H1 (cell line): ENCODE measurements around the gene RBM18. TPM values are rescaled to one million over a fixed set of nuclear protein-coding genes. Genes with fewer than 3 reads are reported as not detected.

Experiments
- CTCF ChIA-PET: fragments of 300-600 bp; sonication (Branson Sonifier 250); formaldehyde crosslinking; loops from one replicate; lab custom pipeline; 2021; ENCODE audit not compliant: partially characterized antibody; lab: Charles Lee
- POLR2A ChIA-PET: fragments of 300-600 bp; sonication (Branson Sonifier 250); formaldehyde crosslinking; loops from one replicate; lab custom pipeline; 2021; ENCODE audit warnings: inconsistent platforms; ENCODE audit not compliant: partially characterized antibody; lab: Charles Lee
- DNase-seq, 2 experiments: peaks; one replicate each; pipeline versions ENCODE4 v3.0.0 to v3.0.0-alpha.2; 2010 to 2022; ENCODE audit warnings: low spot score in 2 of 2, low read depth in 1 of 2, mixed read lengths in 1 of 2
- FAIRE-seq: peaks from 2 replicates; lab custom pipeline; 2011; peaks lifted over from hg19 to GRCh38; lab: Jason Lieb, UNC
- H2AFZ ChIP-seq: 2 replicates; pipeline ENCODE4 v1.8.1; 2012; ENCODE audit warnings: low read length, inconsistent platforms
- H2AK5ac ChIP-seq: 2 replicates; pipeline ENCODE4 v1.6.1; 2013; ENCODE audit warnings: low read depth, low read length
- H2BK120ac ChIP-seq: replicated peaks from 2 replicates; pipeline ENCODE3; 2013; ENCODE audit warnings: low read depth, low read length, inconsistent platforms
- H2BK12ac ChIP-seq: 2 replicates; pipeline ENCODE4 v1.6.1; 2013; ENCODE audit warnings: low read depth, low read length
- H2BK15ac ChIP-seq: 2 replicates; pipeline ENCODE4 v1.6.1; 2013; ENCODE audit warnings: low read length
- H2BK20ac ChIP-seq: 2 replicates; pipeline ENCODE4 v1.6.1; 2013; ENCODE audit warnings: low read length
- H2BK5ac ChIP-seq: 2 replicates; pipeline ENCODE4 v1.6.1; 2013; ENCODE audit warnings: low read depth, low read length
- H3K14ac ChIP-seq: 2 replicates; pipeline ENCODE4 v1.6.1; 2013; ENCODE audit warnings: inconsistent platforms; ENCODE audit not compliant: insufficient read length
- H3K18ac ChIP-seq: 2 replicates; pipeline ENCODE4 v1.6.1; 2013; ENCODE audit warnings: low read length; ENCODE audit errors: extremely low read depth
- H3K23ac ChIP-seq: 2 replicates; pipeline ENCODE4 v1.6.1; 2013; ENCODE audit warnings: inconsistent platforms; ENCODE audit not compliant: insufficient read length
- H3K23me2 ChIP-seq: 2 replicates; pipeline ENCODE4 v1.6.1; 2013; ENCODE audit warnings: low read depth, low read length
- H3K27ac ChIP-seq: 2 replicates; pipeline ENCODE4 v1.6.1; 2011; ENCODE audit warnings: low read depth, low read length, inconsistent platforms
- H3K27me3 ChIP-seq, 4 experiments: replicated peaks in 1 of 4; 1 replicate in 1 of 4; 2 replicates in 3 of 4; pipeline versions ENCODE4 v1.6.1 to v1.8.1; 2011 to 2013; ENCODE audit warnings: low read length in 3 of 4, mild to moderate bottlenecking in 3 of 4, inconsistent platforms in 2 of 4, mixed read lengths in 2 of 4, moderate library complexity in 1 of 4; ENCODE audit not compliant: control insufficient read depth in 3 of 4, insufficient read depth in 3 of 4; ENCODE audit errors: extremely low read depth in 1 of 4
- H3K36me3 ChIP-seq, 4 experiments: 2 replicates each; pipeline versions ENCODE4 v1.6.1 to v1.8.1; 2011 to 2013; ENCODE audit warnings: mild to moderate bottlenecking in 4 of 4, low read length in 3 of 4, moderate library complexity in 2 of 4, control low read depth in 1 of 4, inconsistent platforms in 1 of 4; ENCODE audit not compliant: insufficient read depth in 4 of 4, control insufficient read depth in 2 of 4
- H3K4ac ChIP-seq: replicated peaks from 2 replicates; pipeline ENCODE3; 2013; ENCODE audit warnings: low read length, low read depth, mixed read lengths, inconsistent platforms; ENCODE audit not compliant: insufficient read length
- H3K4me1 ChIP-seq, 4 experiments: replicated peaks in 1 of 4; 1 replicate in 1 of 4; 2 replicates in 3 of 4; pipeline versions ENCODE4 v1.6.1 to v1.8.1; 2011 to 2013; ENCODE audit warnings: low read length in 3 of 4, inconsistent platforms in 2 of 4, mixed read lengths in 1 of 4; ENCODE audit not compliant: insufficient read depth in 4 of 4, control insufficient read depth in 3 of 4
- H3K4me2 ChIP-seq, 2 experiments: 2 replicates each; pipeline versions ENCODE4 v1.6.1 to v1.8.1; 2011 to 2013; ENCODE audit warnings: low read depth in 2 of 2, low read length in 2 of 2, control low read depth in 1 of 2, inconsistent platforms in 1 of 2, mild to moderate bottlenecking in 1 of 2; ENCODE audit not compliant: insufficient read depth in 1 of 2
- H3K4me3 ChIP-seq, 4 experiments: fragments of 200-600, 300-600 bp in 1 of 4; sonication (generic), shearing (Covaris generic), sonication (Bioruptor Twin) in 1 of 4; 2 replicates each; pipeline versions ENCODE4 v1.5.1 to v1.8.1; 2011 to 2016; ENCODE audit warnings: low read length in 4 of 4, low read depth in 3 of 4, control low read depth in 2 of 4, inconsistent platforms in 2 of 4, mild to moderate bottlenecking in 2 of 4, mixed read lengths in 1 of 4, moderate library complexity in 1 of 4; ENCODE audit not compliant: insufficient read depth in 2 of 4; ENCODE audit errors: extremely low read depth in 1 of 4
- H3K56ac ChIP-seq: replicated peaks from 2 replicates; pipeline ENCODE3; 2013; ENCODE audit warnings: low read depth, mild to moderate bottlenecking, mixed read lengths, low read length, inconsistent platforms; ENCODE audit not compliant: insufficient read length
- H3K79me1 ChIP-seq: 2 replicates; pipeline ENCODE4 v1.6.1; 2013; ENCODE audit warnings: low read depth, low read length, control low read depth
- H3K79me2 ChIP-seq, 2 experiments: 2 replicates each; pipeline versions ENCODE4 v1.6.1 to v1.8.1; 2012 to 2013; ENCODE audit warnings: low read length in 2 of 2, mild to moderate bottlenecking in 2 of 2, inconsistent platforms in 1 of 2; ENCODE audit not compliant: insufficient read depth in 2 of 2, control insufficient read depth in 1 of 2
- H3K9ac ChIP-seq, 4 experiments: replicated peaks in 1 of 4; 1 replicate in 1 of 4; 2 replicates in 3 of 4; pipeline versions ENCODE4 v1.6.1 to v1.8.1; 2011 to 2013; ENCODE audit warnings: low read depth in 3 of 4, low read length in 3 of 4, control low read depth in 2 of 4, mild to moderate bottlenecking in 2 of 4, moderate library complexity in 2 of 4, inconsistent platforms in 1 of 4; ENCODE audit errors: extremely low read depth in 1 of 4
- H3K9me3 ChIP-seq, 2 experiments: 2 replicates each; pipeline versions ENCODE4 v1.6.1 to v1.8.1; 2012 to 2013; ENCODE audit warnings: mild to moderate bottlenecking in 2 of 2, moderate library complexity in 2 of 2, control low read depth in 1 of 2, inconsistent platforms in 1 of 2, low read depth in 1 of 2, low read length in 1 of 2, mixed read lengths in 1 of 2; ENCODE audit not compliant: insufficient read depth in 2 of 2
- H4K20me1 ChIP-seq, 2 experiments: replicated peaks in 1 of 2; 2 replicates each; pipeline versions ENCODE3 to v1.8.1; 2011 to 2013; ENCODE audit warnings: inconsistent platforms in 2 of 2, low read length in 2 of 2, mild to moderate bottlenecking in 1 of 2; ENCODE audit not compliant: insufficient read depth in 2 of 2, control insufficient read depth in 1 of 2
- H4K5ac ChIP-seq: 2 replicates; pipeline ENCODE4 v1.6.1; 2013; ENCODE audit warnings: low read length, low read depth, mixed read lengths, inconsistent platforms; ENCODE audit not compliant: insufficient read length
- H4K8ac ChIP-seq: 2 replicates; pipeline ENCODE4 v1.8.0; 2013; ENCODE audit warnings: mild to moderate bottlenecking, moderate library complexity, low read length, inconsistent platforms; ENCODE audit not compliant: insufficient read depth; ENCODE audit errors: extremely low read depth
- H4K91ac ChIP-seq: replicated peaks from 2 replicates; pipeline ENCODE3; 2013; ENCODE audit warnings: low read length, mixed read lengths, inconsistent platforms; ENCODE audit not compliant: insufficient read length
- E2F6 ChIP-seq: IDR thresholded peaks from 2 replicates; pipeline ENCODE4 v1.6.1; 2012; ENCODE audit warnings: inconsistent platforms
- EP300 ChIP-seq, 2 experiments: IDR thresholded peaks; 1 replicate in 1 of 2; 2 replicates in 1 of 2; pipeline ENCODE4 v1.6.1; 2011 to 2012; ENCODE audit warnings: low read depth in 2 of 2, low read length in 2 of 2, mild to moderate bottlenecking in 2 of 2, borderline replicate concordance in 1 of 2, inconsistent platforms in 1 of 2, moderate library complexity in 1 of 2
- JUND ChIP-seq: IDR thresholded peaks from 2 replicates; pipeline ENCODE4 v1.6.1; 2011; ENCODE audit warnings: mild to moderate bottlenecking, improper control_type of control experiment, low read length
- PHF8 ChIP-seq: fragments of 200-600 bp; sonication (generic); conservative IDR thresholded peaks from 2 replicates; pipeline ENCODE4 v1.7.1; 2012; ENCODE audit warnings: low read depth, mild to moderate bottlenecking, inconsistent platforms, low read length, moderate library complexity
- SIN3A ChIP-seq, 2 experiments: IDR thresholded peaks in 1 of 2; conservative IDR thresholded peaks in 1 of 2; 2 replicates each; pipeline ENCODE4 v1.6.1; 2011 to 2012; ENCODE audit warnings: low read length in 2 of 2, improper control_type of control experiment in 1 of 2, low read depth in 1 of 2, mild to moderate bottlenecking in 1 of 2
- SRF ChIP-seq: IDR thresholded peaks from 2 replicates; pipeline ENCODE4 v1.6.1; 2011; ENCODE audit warnings: mild to moderate bottlenecking, low read depth, low read length, moderate library complexity
- WGBS, 2 experiments: shearing (Covaris generic) in 1 of 2; methylation state at CpG; one replicate each; pipeline versions ENCODE4 v1.1.6 to v1.1.7; 2013 to 2015; ENCODE audit warnings: low lambda C conversion rate in 2 of 2, mixed read lengths in 2 of 2, inconsistent platforms in 1 of 2, low coverage in 1 of 2, missing lambda C conversion rate in 1 of 2; ENCODE audit not compliant: insufficient replicate concordance in 2 of 2, insufficient coverage in 1 of 2, insufficient read length in 1 of 2; ENCODE audit errors: extremely low coverage in 1 of 2, missing lambda C conversion rate in 1 of 2; 5-methylcytosine and 5-hydroxymethylcytosine counted together
- long read RNA-seq, 2 experiments: library from RNA in 1 of 2; library from capped mRNA in 1 of 2; stranded (forward); transcript quantifications; one replicate each; pipeline ENCODE4 v2.0.0, GENCODE V29; 2021; ENCODE audit warnings: inconsistent platforms in 1 of 2
- polyA minus RNA-seq, 3 experiments: library from RNA; depleted of rRNA, polyadenylated mRNA; stranded (reverse); fragments of >200 nt; gene quantifications; 1 replicate in 2 of 3; 2 replicates in 1 of 3; pipeline ENCODE4 v1.2.3, GENCODE V29; 2011
- polyA plus RNA-seq, 7 experiments: library from polyadenylated mRNA; depleted of rRNA in 3 of 7; stranded (reverse) in 5 of 7; unstranded in 2 of 7; fragments of >200 nt in 5 of 7; fragments of 200-250 nt in 2 of 7; gene quantifications; 1 replicate in 5 of 7; 2 replicates in 1 of 7; 4 replicates in 1 of 7; pipeline versions ENCODE4 v1.2.1 to v1.2.3, GENCODE V29; 2011 to 2013; ENCODE audit warnings: missing spikeins in 2 of 7, mixed read lengths in 2 of 7
- total RNA-seq: library from RNA; stranded (reverse); fragmentation: NEBNext Ultra II Directional; extraction: Animal tissue kit (Norgen Biotek cat#: 25700); gene quantifications from 2 replicates; pipeline ENCODE4 v1.2.1, GENCODE V29; 2021

Gene RBM18
- 14.3 and 15.0 TPM in 2 replicates for total RNA-seq
- polyA plus RNA-seq (2011; rRNA removed), result 2.4 and 5.9 TPM in 2 replicates
- polyA plus RNA-seq (2011; cell fraction: cytosol; rRNA removed), result 8.2 TPM
- polyA plus RNA-seq (2011; cell fraction: nucleus; rRNA removed), result 2.8 TPM
- polyA plus RNA-seq (2012, experiment 1 of 2), result 9.9 to 17.1 TPM (median 12.0 TPM) in 4 replicates
- 1.6 TPM for polyA plus RNA-seq (2012, experiment 2 of 2)
- polyA plus RNA-seq (2013, experiment 1 of 2), result 7.6 TPM
- polyA plus RNA-seq (2013, experiment 2 of 2), result 8.4 TPM
- polyA minus RNA-seq (2011; rRNA and poly(A)+ RNA removed), result 10.6 and 12.3 TPM in 2 replicates
- polyA minus RNA-seq (2011; cell fraction: cytosol; rRNA and poly(A)+ RNA removed), result 4.3 TPM
- polyA minus RNA-seq (2011; cell fraction: nucleus; rRNA and poly(A)+ RNA removed), result 4.4 TPM
- long read RNA-seq, experiment 1, full-length matches to known transcripts, result 9 of 17 reads
- long read RNA-seq, experiment 1, partial matches to known transcripts, result 3 of 17 reads
- long read RNA-seq, experiment 1, other reads (novel, unspliced or antisense), result 5 of 17 reads
- long read RNA-seq, experiment 2, full-length matches to known transcripts, result 25 of 31 reads
- long read RNA-seq, experiment 2, partial matches to known transcripts, result 1 of 31 reads
- long read RNA-seq, experiment 2, other reads (novel, unspliced or antisense), result 5 of 31 reads

- no peak within 1 kb of the TSS for H2BK20ac ChIP-seq
- 3% methylated on average over 58 of the region's 60 CpGs; no CpG with 5 or more reads in 1 of the 2 experiments for WGBS, 2 experiments
- H3K9me3 ChIP-seq, result no peaks in the 10 kb centered on the region
- TF ChIP-seq SIN3A (conservative IDR thresholded peaks at IDR 0.05 in 1 of 2, IDR thresholded peaks at IDR 0.05 in 1 of 2; ENCODE audit: low read depth in 1 of 2, low read length in 2 of 2), result peak; percentile 66 to 89; a peak in 3 of 4 replicates
- TF ChIP-seq JUND, result peak; percentile 66; the same call in 1 of the 2 replicates
- peak; percentile 82 for TF ChIP-seq PHF8
- peak in 1 of 2 experiments; percentile 48; a peak in 1 of 3 replicates for TF ChIP-seq EP300 (IDR thresholded peaks at IDR 0.05; ENCODE audit: borderline replicate concordance in 1 of 2, low read depth in 2 of 2, low read length in 2 of 2)
- peak; percentile 78 for TF ChIP-seq SRF
- peak; percentile 97 for TF ChIP-seq E2F6
Measured at GRCh38 chr9:122264360-122265148, at the start of gene RBM18, which contains the start of gene MRRF. Gene RBM18, minus strand, starts transcription at chr9:122264840. Its CDS starts 3,348 bp downstream, at chr9:122261492. Gene MRRF, plus strand, starts transcription at chr9:122264882. Its CDS starts 6,010 bp downstream, at chr9:122270892.

More at GRCh38 chr9:122264360-122265148, at the start of gene RBM18, which contains the start of gene MRRF:
- Histone ChIP-seq H2BK5ac (peak within 1 kb of the TSS; percentile 89), H3K14ac (no peak within 1 kb of the TSS), H3K27me3 (no peaks in the 10 kb centered on the region), H3K4ac (peak within 1 kb of the TSS; percentile 13), H3K4me3 (peak within 1 kb of the TSS; percentile 78 to 92 (median 88)), H3K18ac (peak within 1 kb of the TSS; percentile 81; the same call in 1 of the 2 replicates), H2BK12ac (no peak within 1 kb of the TSS), H3K27ac (peak within 1 kb of the TSS; percentile 85), H4K8ac (peak within 1 kb of the TSS; percentile 99), H2BK15ac (no peak within 1 kb of the TSS; the same call in 1 of the 2 replicates), H2AK5ac (no peak within 1 kb of the TSS), H3K4me2 (peak within 1 kb of the TSS; percentile 84 to 85), H2BK120ac (no peak within 1 kb of the TSS), H3K23ac (no peak within 1 kb of the TSS), H3K79me2 (peaks cover 0 to 41% of the 10 kb centered on the region in 2 experiments; a peak in 3 of 4 replicates), H3K4me1 (peaks cover 0 to 6% (median 2%) of the 10 kb centered on the region in 4 experiments; a peak in 4 of 7 replicates), H3K23me2 (peaks cover 4% of the 10 kb centered on the region; the same call in 1 of the 2 replicates), H3K79me1 (peaks cover 4% of the 10 kb centered on the region; the same call in 1 of the 2 replicates), H3K56ac (peak within 1 kb of the TSS; percentile 88), H4K91ac (peak within 1 kb of the TSS; percentile 90), H4K5ac (peak within 1 kb of the TSS; percentile 94), H4K20me1 (no peaks in the 10 kb centered on the region), H2AFZ (peak within 1 kb of the TSS; percentile 75), H3K9ac (peak within 1 kb of the TSS; percentile 51 to 90 (median 86)), H3K36me3 (peaks cover 2 to 8% (median 5%) of the 10 kb centered on the region in 4 experiments; a peak in 6 of 8 replicates)
- ChIA-PET POLR2A (interaction anchor here (0.7 to 1.8 kb wide), 15 partner anchors 10 to 103 kb away, joined by 3 to 6 read pairs (median 4); no protein-coding TSS in a partner anchor), CTCF (interaction anchor here (0.7 to 10.6 kb wide), 14 partner anchors 12 to 320 kb away, joined by 3 to 72 read pairs (median 3); no protein-coding TSS in a partner anchor)
- DNase-seq, result peak; percentile 77 to 97
- FAIRE-seq, result no peak
